GM20000 (cell line): ENCODE data around the gene DPM2.

Experiments used
- DNase-seq: peaks from one replicate; pipeline ENCODE4 v3.0.0; 2012; ENCODE audit warnings: low spot score
- CTCF ChIP-seq: IDR thresholded peaks from 2 replicates; pipeline ENCODE4 v1.5.1; 2012; ENCODE audit warnings: mild to moderate bottlenecking, control low read depth; ENCODE audit errors: extremely low read depth, missing control alignments

The DPM2 gene

GRCh38 chr9:127980706-127981558 lies 43.3 kb upstream of the DPM2 start, which contains the start of gene EEIG1:
Gene EEIG1, minus strand, starts transcription at chr9:127980989. Its CDS starts 852 bp downstream, at chr9:127980137.
- no peak for TF ChIP-seq CTCF
- peak; percentile 98 for DNase-seq

GRCh38 chr9:127980060-127980705 lies 42.5 kb upstream of the DPM2 start:
- no peak for TF ChIP-seq CTCF
- peak; percentile 74 for DNase-seq

DNA sequence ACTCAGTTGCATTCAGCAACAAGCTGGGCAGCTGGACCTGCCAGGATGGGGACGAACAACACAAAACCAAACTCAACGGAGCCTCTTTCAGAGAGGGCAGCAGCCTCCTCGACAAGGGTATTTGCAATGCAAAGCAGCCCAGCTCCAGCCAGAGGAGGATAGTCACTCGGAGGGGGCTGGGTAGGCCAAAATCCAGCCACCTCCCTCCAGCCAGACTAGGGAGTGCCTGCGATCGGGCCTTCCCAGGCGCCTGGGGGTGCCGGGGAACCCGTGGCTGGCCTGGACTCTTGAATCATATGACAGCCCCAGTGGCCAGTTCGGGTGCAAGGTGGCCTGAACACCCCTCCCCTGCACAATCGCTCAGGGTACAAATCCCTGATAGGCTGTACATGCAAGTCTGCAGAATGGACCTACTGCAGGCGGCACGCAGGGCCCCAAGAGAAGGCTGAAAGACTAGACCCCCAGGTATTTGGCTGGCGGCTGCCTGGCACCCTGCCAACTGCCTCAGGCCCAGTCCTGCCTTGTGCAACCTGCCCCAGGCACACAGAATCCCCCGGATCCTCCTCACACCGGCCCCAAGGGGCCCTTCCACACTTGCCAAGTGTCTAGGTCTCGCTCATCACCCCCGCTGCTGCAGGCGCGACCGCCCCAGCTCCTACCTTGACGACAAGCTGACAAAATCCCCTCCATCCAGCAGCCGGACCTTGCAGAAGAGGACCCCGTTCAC lies 41.8 kb upstream of the DPM2 start:
- peak; percentile 76 for DNase-seq
- no peak for TF ChIP-seq CTCF

GRCh38 chr9:127979015-127979332 lies 41.3 kb upstream of the DPM2 start:
- DNase-seq: no peak
- TF ChIP-seq CTCF: no peak

- no peak for TF ChIP-seq CTCF
- no peak for DNase-seq
These were observed 40.4 kb upstream of the DPM2 start for GRCh38 chr9:127977884-127978647.

- no peak for DNase-seq
- TF ChIP-seq CTCF: no peak
These were observed 39.6 kb upstream of the DPM2 start for GRCh38 chr9:127977009-127977883.
